GM12892 (cell line): Measurements from ENCODE around the gene PDK3.

Experiments
- POLR2A ChIP-seq: IDR thresholded peaks from 2 replicates; pipeline ENCODE4 v1.6.1; 2011; ENCODE audit warnings: low read depth, low read length, control low read depth
- POLR2AphosphoS5 ChIP-seq: IDR thresholded peaks from 2 replicates; pipeline ENCODE4 v1.6.1; 2011; ENCODE audit warnings: low read depth, low read length, control low read depth
- TAF1 ChIP-seq: IDR thresholded peaks from 2 replicates; pipeline ENCODE4 v1.6.1; 2011; ENCODE audit warnings: low read depth, mild to moderate bottlenecking, control low read depth, low read length, borderline replicate concordance

DNA sequence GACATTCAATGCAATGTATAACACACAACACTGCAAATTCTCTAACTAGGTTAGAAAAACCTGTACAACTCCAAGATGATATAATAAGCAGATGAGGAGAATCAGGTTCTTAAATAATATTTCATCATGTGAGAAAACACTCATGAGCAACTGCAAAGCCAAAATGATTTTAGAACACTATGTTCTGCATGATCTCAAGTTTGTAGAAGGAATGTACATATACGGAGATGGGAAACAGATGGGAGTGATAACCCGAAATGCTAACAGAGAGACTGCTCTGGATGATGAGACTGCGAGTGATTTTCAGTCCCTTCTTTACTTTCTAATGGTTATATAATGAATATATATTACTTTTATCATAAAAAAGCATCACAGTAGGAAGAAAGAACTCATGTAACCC is 101.2 kb downstream of the PDK3 start:
- no peak for TF ChIP-seq POLR2A
- no peak for TF ChIP-seq POLR2AphosphoS5
- TF ChIP-seq TAF1: no peak
